ENCODE measurements around the gene MTCH1. TPM values are rescaled to one million over a fixed set of nuclear protein-coding genes. Genes with fewer than 3 reads are reported as not detected.
"Not testable (repeated sequence)": the region's sequence is repeated elsewhere in the genome, so short reads cannot be mapped to it uniquely, and the experiment has no call there.

Gene MTCH1
- polyA plus RNA-seq, 2 donors = 58.0 to 107 TPM

GRCh38 chr6:36997811-36998722 is 12.1 kb upstream of the MTCH1 start:
- WGBS, 2 donors = 41 to 54% methylated on average over 18 of the region's 18 CpGs
- H3K4me3 ChIP-seq (ENCODE audit: low read depth in 1 of 2, low read length in 2 of 2) = no peak overlapping the region
- H3K36me3 ChIP-seq (ENCODE audit: control insufficient read depth in 2 of 2, insufficient read depth in 2 of 2, low read length in 1 of 2) = no peaks in the 10 kb centered on the region
- H3K4me1 ChIP-seq (ENCODE audit: control insufficient read depth in 2 of 2, insufficient read depth in 2 of 2, low read length in 1 of 2) = peaks cover 0 to 8% of the 10 kb centered on the region in 2 donors
- peak overlapping the region; percentile 14 to 68 for H3K27ac ChIP-seq (ENCODE audit: low read depth in 2 of 2, low read length in 1 of 2)
- H3K27me3 ChIP-seq (ENCODE audit: control insufficient read depth in 1 of 2, insufficient read depth in 2 of 2, low read length in 2 of 2) = no peaks in the 10 kb centered on the region
- no peaks in the 10 kb centered on the region for H3K9me3 ChIP-seq (ENCODE audit: control insufficient read depth in 2 of 2, insufficient read depth in 1 of 2, low read depth in 1 of 2, low read length in 1 of 2)

GRCh38 chr6:36990401-36990800 is 4.4 kb upstream of the MTCH1 start:
- not testable (repeated sequence) for H3K27ac ChIP-seq (ENCODE audit: low read depth in 2 of 2, low read length in 1 of 2); H3K4me1 ChIP-seq (ENCODE audit: control insufficient read depth in 2 of 2, insufficient read depth in 2 of 2, low read length in 1 of 2); H3K4me3 ChIP-seq (ENCODE audit: low read depth in 1 of 2, low read length in 2 of 2); H3K36me3 ChIP-seq (ENCODE audit: control insufficient read depth in 2 of 2, insufficient read depth in 2 of 2, low read length in 1 of 2); H3K27me3 ChIP-seq (ENCODE audit: control insufficient read depth in 1 of 2, insufficient read depth in 2 of 2, low read length in 2 of 2); H3K9me3 ChIP-seq (ENCODE audit: control insufficient read depth in 2 of 2, insufficient read depth in 1 of 2, low read depth in 1 of 2, low read length in 1 of 2)
- 79 to 85% methylated on average over 2 of the region's 2 CpGs for WGBS, 2 donors

GRCh38 chr6:36989264-36989663 is 3.3 kb upstream of the MTCH1 start:
- H3K27me3 ChIP-seq (ENCODE audit: control insufficient read depth in 1 of 2, insufficient read depth in 2 of 2, low read length in 2 of 2) = no peaks in the 10 kb centered on the region
- H3K9me3 ChIP-seq (ENCODE audit: control insufficient read depth in 2 of 2, insufficient read depth in 1 of 2, low read depth in 1 of 2, low read length in 1 of 2) = no peaks in the 10 kb centered on the region
- no peak overlapping the region for H3K27ac ChIP-seq (ENCODE audit: low read depth in 2 of 2, low read length in 1 of 2)
- no peak overlapping the region for H3K4me3 ChIP-seq (ENCODE audit: low read depth in 1 of 2, low read length in 2 of 2)
- 81 to 82% methylated on average over 6 of the region's 6 CpGs for WGBS, 2 donors
- H3K4me1 ChIP-seq (ENCODE audit: control insufficient read depth in 2 of 2, insufficient read depth in 2 of 2, low read length in 1 of 2) = peaks cover 0 to 8% of the 10 kb centered on the region in 2 donors
- H3K36me3 ChIP-seq (ENCODE audit: control insufficient read depth in 2 of 2, insufficient read depth in 2 of 2, low read length in 1 of 2) = no peaks in the 10 kb centered on the region

- no peaks in the 10 kb centered on the region for H3K9me3 ChIP-seq (ENCODE audit: control insufficient read depth in 2 of 2, insufficient read depth in 1 of 2, low read depth in 1 of 2, low read length in 1 of 2)
- peak overlapping the region; percentile 96 for H3K27ac ChIP-seq (ENCODE audit: low read depth in 2 of 2, low read length in 1 of 2)
- peak overlapping the region; percentile 99 for H3K4me3 ChIP-seq (ENCODE audit: low read depth in 1 of 2, low read length in 2 of 2)
- no peaks in the 10 kb centered on the region for H3K36me3 ChIP-seq (ENCODE audit: control insufficient read depth in 2 of 2, insufficient read depth in 2 of 2, low read length in 1 of 2)
- H3K4me1 ChIP-seq (ENCODE audit: control insufficient read depth in 2 of 2, insufficient read depth in 2 of 2, low read length in 1 of 2) = peaks cover 0 to 11% of the 10 kb centered on the region in 2 donors
- WGBS, 2 donors = 1 to 4% methylated on average over 8 of the region's 8 CpGs
- no peaks in the 10 kb centered on the region for H3K27me3 ChIP-seq (ENCODE audit: control insufficient read depth in 1 of 2, insufficient read depth in 2 of 2, low read length in 2 of 2)
Observed at GRCh38 chr6:36986704-36987047, 680 bp upstream of the MTCH1 start.

GRCh38 chr6:36985417-36985807 is 584 bp downstream of the MTCH1 start:
- peak overlapping the region; percentile 99 for H3K4me3 ChIP-seq (ENCODE audit: low read depth in 1 of 2, low read length in 2 of 2)
- H3K4me1 ChIP-seq (ENCODE audit: control insufficient read depth in 2 of 2, insufficient read depth in 2 of 2, low read length in 1 of 2) = peaks cover 0 to 14% of the 10 kb centered on the region in 2 donors
- no peaks in the 10 kb centered on the region for H3K9me3 ChIP-seq (ENCODE audit: control insufficient read depth in 2 of 2, insufficient read depth in 1 of 2, low read depth in 1 of 2, low read length in 1 of 2)
- peak overlapping the region; percentile 96 for H3K27ac ChIP-seq (ENCODE audit: low read depth in 2 of 2, low read length in 1 of 2)
- H3K36me3 ChIP-seq (ENCODE audit: control insufficient read depth in 2 of 2, insufficient read depth in 2 of 2, low read length in 1 of 2) = peaks cover 2 to 6% of the 10 kb centered on the region in 2 donors
- WGBS, 2 donors = 0 to 1% methylated on average over 15 of the region's 15 CpGs
- H3K27me3 ChIP-seq (ENCODE audit: control insufficient read depth in 1 of 2, insufficient read depth in 2 of 2, low read length in 2 of 2) = no peaks in the 10 kb centered on the region

- WGBS, 2 donors = 6 to 7% methylated on average over 19 of the region's 19 CpGs
- H3K4me3 ChIP-seq (ENCODE audit: low read depth in 1 of 2, low read length in 2 of 2) = peak overlapping the region; percentile 99
- peaks cover 0 to 14% of the 10 kb centered on the region in 2 donors for H3K4me1 ChIP-seq (ENCODE audit: control insufficient read depth in 2 of 2, insufficient read depth in 2 of 2, low read length in 1 of 2)
- H3K27me3 ChIP-seq (ENCODE audit: control insufficient read depth in 1 of 2, insufficient read depth in 2 of 2, low read length in 2 of 2) = no peaks in the 10 kb centered on the region
- peak overlapping the region; percentile 33 to 79 for H3K27ac ChIP-seq (ENCODE audit: low read depth in 2 of 2, low read length in 1 of 2)
- no peaks in the 10 kb centered on the region for H3K9me3 ChIP-seq (ENCODE audit: control insufficient read depth in 2 of 2, insufficient read depth in 1 of 2, low read depth in 1 of 2, low read length in 1 of 2)
- peaks cover 2 to 6% of the 10 kb centered on the region in 2 donors for H3K36me3 ChIP-seq (ENCODE audit: control insufficient read depth in 2 of 2, insufficient read depth in 2 of 2, low read length in 1 of 2)
Observed at GRCh38 chr6:36984581-36985416, 1.2 kb downstream of the MTCH1 start.

GRCh38 chr6:36983538-36983937 is 2.5 kb downstream of the MTCH1 start:
- peaks cover 2 to 6% of the 10 kb centered on the region in 2 donors for H3K36me3 ChIP-seq (ENCODE audit: control insufficient read depth in 2 of 2, insufficient read depth in 2 of 2, low read length in 1 of 2)
- H3K27me3 ChIP-seq (ENCODE audit: control insufficient read depth in 1 of 2, insufficient read depth in 2 of 2, low read length in 2 of 2) = no peaks in the 10 kb centered on the region
- H3K9me3 ChIP-seq (ENCODE audit: control insufficient read depth in 2 of 2, insufficient read depth in 1 of 2, low read depth in 1 of 2, low read length in 1 of 2) = no peaks in the 10 kb centered on the region
- WGBS, 2 donors = 94 to 96% methylated on average over 3 of the region's 3 CpGs
- H3K27ac ChIP-seq (ENCODE audit: low read depth in 2 of 2, low read length in 1 of 2) = peak overlapping the region in 1 of 2 donors; percentile 24
- H3K4me1 ChIP-seq (ENCODE audit: control insufficient read depth in 2 of 2, insufficient read depth in 2 of 2, low read length in 1 of 2) = peaks cover 0 to 14% of the 10 kb centered on the region in 2 donors
- no peak overlapping the region for H3K4me3 ChIP-seq (ENCODE audit: low read depth in 1 of 2, low read length in 2 of 2)

- H3K4me1 ChIP-seq (ENCODE audit: control insufficient read depth in 2 of 2, insufficient read depth in 2 of 2, low read length in 1 of 2) = peaks cover 0 to 12% of the 10 kb centered on the region in 2 donors
- no peak overlapping the region for H3K4me3 ChIP-seq (ENCODE audit: low read depth in 1 of 2, low read length in 2 of 2)
- WGBS, 2 donors = 73 to 75% methylated on average over 14 of the region's 14 CpGs
- no peaks in the 10 kb centered on the region for H3K27me3 ChIP-seq (ENCODE audit: control insufficient read depth in 1 of 2, insufficient read depth in 2 of 2, low read length in 2 of 2)
- H3K27ac ChIP-seq (ENCODE audit: low read depth in 2 of 2, low read length in 1 of 2) = no peak overlapping the region
- no peaks in the 10 kb centered on the region for H3K9me3 ChIP-seq (ENCODE audit: control insufficient read depth in 2 of 2, insufficient read depth in 1 of 2, low read depth in 1 of 2, low read length in 1 of 2)
- peaks cover 23 to 30% of the 10 kb centered on the region in 2 donors for H3K36me3 ChIP-seq (ENCODE audit: control insufficient read depth in 2 of 2, insufficient read depth in 2 of 2, low read length in 1 of 2)
Observed at GRCh38 chr6:36980876-36981619, 4.9 kb downstream of the MTCH1 start.

GRCh38 chr6:36980129-36980528 is 5.9 kb downstream of the MTCH1 start:
- Histone ChIP-seq H3K36me3 (ENCODE audit: control insufficient read depth in 2 of 2, insufficient read depth in 2 of 2, low read length in 1 of 2) (peaks cover 32 to 37% of the 10 kb centered on the region in 2 donors), H3K4me1 (ENCODE audit: control insufficient read depth in 2 of 2, insufficient read depth in 2 of 2, low read length in 1 of 2) (peaks cover 0 to 12% of the 10 kb centered on the region in 2 donors), H3K27me3 (ENCODE audit: control insufficient read depth in 1 of 2, insufficient read depth in 2 of 2, low read length in 2 of 2) (no peaks in the 10 kb centered on the region), H3K27ac (ENCODE audit: low read depth in 2 of 2, low read length in 1 of 2) (no peak overlapping the region), H3K4me3 (ENCODE audit: low read depth in 1 of 2, low read length in 2 of 2) (no peak overlapping the region), H3K9me3 (ENCODE audit: control insufficient read depth in 2 of 2, insufficient read depth in 1 of 2, low read depth in 1 of 2, low read length in 1 of 2) (no peaks in the 10 kb centered on the region)
- 72 to 73% methylated on average over 6 of the region's 6 CpGs for WGBS, 2 donors

All from esophagus (tissue), 2 donors.